Cardiac muscle cell (in vitro differentiated cells and primary cell): Measurements from ENCODE around the gene WRAP73. TPM values are rescaled to one million over a fixed set of nuclear protein-coding genes. Genes with fewer than 3 reads are reported as not detected.

Source experiments
- DNase-seq, 2 donors: peaks; one replicate each; pipeline versions ENCODE4 v3.0.0 to v3.0.0-alpha.2; 2010 to 2017; ENCODE audit warnings: low read depth in 1 of 2, low spot score in 1 of 2
- H3K27ac ChIP-seq: fragments of 200-600 bp; sonication (generic); 2 replicates; pipeline ENCODE4 v1.5.1; 2016
- H3K27me3 ChIP-seq: fragments of 200-600 bp; sonication (generic); 2 replicates; pipeline ENCODE4 v1.6.0; 2016; ENCODE audit warnings: control low read depth
- H3K36me3 ChIP-seq: fragments of 200-600 bp; sonication (generic); 2 replicates; pipeline ENCODE4 v1.5.1; 2016; ENCODE audit warnings: control low read depth
- H3K4me1 ChIP-seq: fragments of 200-600 bp; sonication (generic); 2 replicates; pipeline ENCODE4 v1.8.1; 2017; ENCODE audit warnings: low read depth, mild to moderate bottlenecking, mixed run types
- H3K4me3 ChIP-seq: fragments of 200-600 bp; sonication (generic); 2 replicates; pipeline ENCODE4 v1.5.1; 2016; ENCODE audit warnings: mild to moderate bottlenecking
- H3K9me3 ChIP-seq: fragments of 200-600 bp; sonication (generic); 2 replicates; pipeline ENCODE4 v1.5.1; 2017; ENCODE audit warnings: low read depth, mild to moderate bottlenecking, control low read depth
- polyA plus RNA-seq: library from polyadenylated mRNA; unstranded; fragments of >200 nt; fragmentation: Nextera tagmentation; extraction: Ambion mirVana; gene quantifications from 2 replicates; pipeline ENCODE4 v1.2.1, GENCODE V29; 2016
- total RNA-seq: library from RNA; depleted of rRNA; stranded (reverse); fragments of >200 nt; gene quantifications from 2 replicates; pipeline ENCODE4 v1.2.3, GENCODE V29; 2016
- TF ChIP-seq, protein P1 (sequence below): IDR thresholded peaks from 2 replicates; pipeline ENCODE4 v1.5.1; 2012; ENCODE audit warnings: low read depth, mild to moderate bottlenecking, low read length

WRAP73 gene
- total and polyA plus RNA-seq, 2 experiments from 2014 or later = 21.6 to 25.9 TPM

DNA sequence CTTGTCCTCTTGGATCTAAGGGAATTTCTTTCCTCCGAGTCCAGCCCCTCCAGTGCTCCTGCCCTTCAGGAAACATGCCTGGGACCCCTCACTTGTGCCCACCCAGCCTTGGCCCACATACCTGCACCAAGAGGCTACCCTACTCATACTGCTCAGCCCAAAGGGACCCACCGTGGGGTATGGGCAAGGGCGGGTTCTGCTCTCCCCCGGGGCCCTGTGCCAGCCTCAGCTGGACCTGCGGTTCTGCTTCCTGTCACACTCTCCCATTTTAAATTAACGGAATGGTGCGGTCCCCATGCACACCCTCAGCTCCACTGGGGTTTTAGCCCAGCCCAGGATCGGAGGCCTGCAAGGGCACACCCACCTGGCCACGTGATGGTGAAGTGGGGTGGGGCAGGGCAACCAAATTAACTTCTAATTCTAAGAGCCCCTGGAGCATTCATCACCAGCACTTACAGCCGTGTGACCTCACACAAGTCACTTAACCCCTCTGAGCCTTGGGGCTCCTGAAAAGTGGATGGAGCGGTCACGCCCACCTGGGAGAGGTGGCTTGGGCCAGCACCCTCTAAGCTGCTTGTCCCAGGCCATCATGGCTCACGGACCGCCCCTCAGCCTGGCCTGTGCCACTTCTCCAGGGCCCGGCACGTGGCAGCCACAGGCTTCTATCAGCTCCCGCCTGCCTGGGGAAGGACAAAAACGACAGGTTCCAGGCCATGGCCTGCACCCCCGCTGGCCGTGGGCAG is 30.8 kb upstream of the WRAP73 start:
- H3K27me3 ChIP-seq = peaks cover 16% of the 10 kb centered on the region
- no peak overlapping the region for H3K27ac ChIP-seq
- no peak overlapping the region for H3K4me3 ChIP-seq
- TF ChIP-seq, protein P1, sequence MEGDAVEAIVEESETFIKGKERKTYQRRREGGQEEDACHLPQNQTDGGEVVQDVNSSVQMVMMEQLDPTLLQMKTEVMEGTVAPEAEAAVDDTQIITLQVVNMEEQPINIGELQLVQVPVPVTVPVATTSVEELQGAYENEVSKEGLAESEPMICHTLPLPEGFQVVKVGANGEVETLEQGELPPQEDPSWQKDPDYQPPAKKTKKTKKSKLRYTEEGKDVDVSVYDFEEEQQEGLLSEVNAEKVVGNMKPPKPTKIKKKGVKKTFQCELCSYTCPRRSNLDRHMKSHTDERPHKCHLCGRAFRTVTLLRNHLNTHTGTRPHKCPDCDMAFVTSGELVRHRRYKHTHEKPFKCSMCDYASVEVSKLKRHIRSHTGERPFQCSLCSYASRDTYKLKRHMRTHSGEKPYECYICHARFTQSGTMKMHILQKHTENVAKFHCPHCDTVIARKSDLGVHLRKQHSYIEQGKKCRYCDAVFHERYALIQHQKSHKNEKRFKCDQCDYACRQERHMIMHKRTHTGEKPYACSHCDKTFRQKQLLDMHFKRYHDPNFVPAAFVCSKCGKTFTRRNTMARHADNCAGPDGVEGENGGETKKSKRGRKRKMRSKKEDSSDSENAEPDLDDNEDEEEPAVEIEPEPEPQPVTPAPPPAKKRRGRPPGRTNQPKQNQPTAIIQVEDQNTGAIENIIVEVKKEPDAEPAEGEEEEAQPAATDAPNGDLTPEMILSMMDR = no peak
- no peaks in the 10 kb centered on the region for H3K9me3 ChIP-seq
- no peaks in the 10 kb centered on the region for H3K36me3 ChIP-seq
- no peaks in the 10 kb centered on the region for H3K4me1 ChIP-seq
- DNase-seq = no peak

DNA sequence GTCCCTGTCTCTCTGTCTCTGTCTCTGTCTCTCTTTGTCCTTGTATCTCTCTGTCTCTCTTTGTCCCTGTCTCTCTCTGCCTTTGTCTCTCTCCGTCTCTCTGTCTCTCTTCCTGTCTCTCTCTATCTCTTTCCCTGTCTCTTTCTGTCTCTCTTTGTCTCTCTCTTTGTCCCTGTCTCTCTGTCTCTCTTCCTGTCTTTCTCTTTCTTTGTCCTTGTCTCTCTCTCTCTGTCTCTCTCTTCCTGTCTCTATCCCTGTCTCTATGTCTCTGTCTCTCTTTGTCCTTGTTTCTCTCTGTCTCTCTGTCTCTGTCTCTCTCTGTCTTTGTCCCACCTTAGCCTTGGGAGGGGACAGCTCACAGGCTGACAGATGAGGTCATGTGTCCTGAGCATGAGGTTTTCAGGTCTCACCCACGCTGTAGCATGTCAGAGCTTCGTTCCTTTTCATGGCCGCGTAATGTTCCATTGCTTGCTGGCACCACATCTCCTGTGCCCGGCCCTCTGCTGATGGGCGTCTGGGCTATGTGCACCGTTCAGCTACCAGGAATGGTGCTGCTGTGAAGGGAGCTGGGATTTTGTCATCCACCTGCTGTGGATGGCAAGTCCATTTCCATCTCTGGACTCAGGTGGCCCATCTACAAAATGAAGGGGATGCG is 30.0 kb upstream of the WRAP73 start:
- Histone ChIP-seq H3K9me3 (no peaks in the 10 kb centered on the region), H3K36me3 (no peaks in the 10 kb centered on the region), H3K27me3 (peaks cover 8% of the 10 kb centered on the region), H3K27ac (no peak overlapping the region), H3K4me3 (no peak overlapping the region), H3K4me1 (no peaks in the 10 kb centered on the region)
- TF ChIP-seq, protein P1 = no peak
- no peak for DNase-seq

DNA sequence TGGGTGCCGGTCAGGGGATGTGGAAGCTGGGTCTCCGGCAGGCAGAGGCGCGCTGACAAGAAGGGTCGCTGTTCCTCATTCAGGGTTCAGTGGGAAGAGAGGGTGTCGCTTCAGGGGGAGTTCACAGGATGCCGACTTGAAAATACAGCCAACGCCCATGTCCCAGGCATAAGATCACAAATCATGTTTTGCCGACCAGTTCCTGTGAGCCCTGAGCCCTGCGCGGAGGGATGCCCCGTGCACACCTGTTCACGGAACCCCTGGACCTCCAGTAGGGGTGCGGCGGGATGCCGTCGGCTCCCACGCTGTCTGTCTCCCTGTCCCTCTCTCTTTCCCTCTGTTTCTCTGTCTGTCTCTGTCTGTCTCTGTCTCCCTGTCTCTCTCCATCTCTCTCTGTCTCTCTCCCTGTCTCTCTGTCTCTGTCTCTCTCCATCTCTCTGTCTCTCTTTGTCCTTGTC is 29.2 kb upstream of the WRAP73 start:
- Histone ChIP-seq H3K36me3 (no peaks in the 10 kb centered on the region), H3K27me3 (peaks cover under 1% of the 10 kb centered on the region), H3K27ac (no peak overlapping the region), H3K4me3 (no peak overlapping the region), H3K9me3 (no peaks in the 10 kb centered on the region), H3K4me1 (no peaks in the 10 kb centered on the region)
- TF ChIP-seq, protein P1 = no peak
- no peak for DNase-seq

DNA sequence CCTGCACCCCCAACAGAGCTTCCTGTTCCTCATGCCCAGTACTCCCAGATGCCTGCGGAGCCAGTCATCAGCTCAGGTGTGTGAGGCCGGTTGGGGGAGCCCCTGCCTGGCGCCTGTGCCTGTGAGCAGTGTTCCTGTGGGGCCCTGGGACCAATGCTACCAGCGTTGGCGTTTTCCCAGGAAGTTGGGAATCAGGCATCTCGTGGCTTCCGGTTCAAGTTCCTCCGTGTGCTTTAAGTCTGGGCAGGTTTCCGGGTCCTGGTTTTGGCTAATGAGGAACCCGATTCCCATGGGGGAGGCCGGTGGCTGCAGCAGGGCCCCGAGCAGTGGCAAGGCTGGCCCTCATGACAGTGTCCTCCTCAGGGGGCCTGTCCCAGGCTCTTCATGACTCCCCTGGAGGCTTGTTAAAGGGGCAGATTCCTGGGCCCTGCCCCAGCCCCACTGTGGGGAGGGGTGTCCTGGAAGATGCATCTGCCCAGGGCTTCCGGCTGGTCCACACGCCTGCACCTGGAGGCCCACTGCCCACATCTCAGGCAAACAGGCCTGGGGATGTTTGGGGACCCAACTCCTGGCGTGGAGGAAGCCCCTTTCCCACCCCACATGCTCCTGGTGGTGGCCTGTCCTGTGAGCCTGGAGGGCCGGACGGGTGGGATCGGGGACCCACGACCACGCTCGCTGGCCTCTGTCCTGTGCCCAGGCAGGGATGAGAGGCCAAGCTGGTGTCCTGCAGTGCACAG is 28.6 kb upstream of the WRAP73 start:
- H3K9me3 ChIP-seq = no peaks in the 10 kb centered on the region
- TF ChIP-seq, protein P1 = no peak
- no peaks in the 10 kb centered on the region for H3K4me1 ChIP-seq
- H3K27ac ChIP-seq = no peak overlapping the region
- H3K4me3 ChIP-seq = no peak overlapping the region
- no peaks in the 10 kb centered on the region for H3K36me3 ChIP-seq
- no peak for DNase-seq
- no peaks in the 10 kb centered on the region for H3K27me3 ChIP-seq

DNA sequence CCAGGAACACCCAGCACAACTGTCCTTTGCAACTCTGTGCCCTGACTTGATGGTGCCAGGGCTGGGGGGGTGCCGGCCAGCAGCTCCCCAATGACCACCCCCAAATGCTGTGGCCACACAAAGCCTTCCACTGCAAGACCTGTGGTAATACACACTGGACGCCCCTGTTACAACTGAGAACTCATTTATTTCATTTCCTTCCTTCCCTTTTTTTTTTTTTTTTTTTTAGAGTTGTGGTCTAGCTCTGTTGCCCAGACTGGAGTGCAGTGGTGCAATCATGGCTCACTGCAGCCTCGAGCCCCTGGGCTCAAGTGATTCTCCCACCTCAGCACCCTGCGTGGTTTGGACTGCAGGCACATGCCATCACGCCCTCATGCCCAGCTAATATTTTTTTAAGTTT is 27.6 kb upstream of the WRAP73 start:
- H3K27ac ChIP-seq = no peak overlapping the region
- H3K4me3 ChIP-seq = no peak overlapping the region
- no peaks in the 10 kb centered on the region for H3K9me3 ChIP-seq
- H3K36me3 ChIP-seq = no peaks in the 10 kb centered on the region
- no peak for DNase-seq
- peaks cover 2% of the 10 kb centered on the region for H3K27me3 ChIP-seq
- H3K4me1 ChIP-seq = no peaks in the 10 kb centered on the region
- TF ChIP-seq, protein P1 = no peak
